Measurements from ENCODE around the gene MGRN1. TPM values are rescaled to one million over a fixed set of nuclear protein-coding genes. Genes with fewer than 3 reads are reported as not detected.

The MGRN1 gene
- total RNA-seq, 4 donors from 2014 or later: 15.8 to 25.6 (median 22.0) TPM

- peaks cover 25 to 100% (median 26%) of the 10 kb centered on the region in 3 donors for H3K36me3 ChIP-seq
- no peak overlapping the region for H3K27ac ChIP-seq
- no peak overlapping the region for H3K4me3 ChIP-seq
- DNase-seq: no peak
- H3K27me3 ChIP-seq: no peaks in the 10 kb centered on the region
- H3K4me1 ChIP-seq: peaks cover 0 to 11% (median 0%) of the 10 kb centered on the region in 3 donors
- TF ChIP-seq CTCF (IDR thresholded peaks at IDR 0.05) (no peak), POLR2A (IDR thresholded peaks at IDR 0.05) (no peak)
- no peaks in the 10 kb centered on the region for H3K9me3 ChIP-seq
- WGBS, 2 donors: 93 to 100% methylated on average over 3 to 5 of the region's 12 CpGs
- intact Hi-C loops (cut with DNase I): no loop called here
Observed at GRCh38 chr16:4654964-4655590, 30.5 kb downstream of the MGRN1 start.

- intact Hi-C loops (cut with DNase I): no loop called here
- DNase-seq: no peak
- Histone ChIP-seq H3K9me3 (no peaks in the 10 kb centered on the region), H3K27ac (no peak overlapping the region), H3K27me3 (no peaks in the 10 kb centered on the region), H3K36me3 (peaks cover 25 to 100% (median 26%) of the 10 kb centered on the region in 3 donors), H3K4me3 (no peak overlapping the region), H3K4me1 (peaks cover 0 to 12% (median 0%) of the 10 kb centered on the region in 3 donors)
- TF ChIP-seq CTCF (IDR thresholded peaks at IDR 0.05): no peak
- no peak for TF ChIP-seq POLR2A (IDR thresholded peaks at IDR 0.05)
- WGBS, 2 donors: no CpG with 5 or more reads among the region's 6 CpGs
Observed at GRCh38 chr16:4655801-4656200, 31.2 kb downstream of the MGRN1 start.

GRCh38 chr16:4656221-4656620, 31.6 kb downstream of the MGRN1 start:
- no peak overlapping the region for H3K27ac ChIP-seq
- H3K27me3 ChIP-seq: no peaks in the 10 kb centered on the region
- H3K4me3 ChIP-seq: no peak overlapping the region
- TF ChIP-seq POLR2A (IDR thresholded peaks at IDR 0.05): no peak
- TF ChIP-seq CTCF (IDR thresholded peaks at IDR 0.05): no peak
- intact Hi-C loops (cut with DNase I): no loop called here
- peaks cover 24 to 97% (median 25%) of the 10 kb centered on the region in 3 donors for H3K36me3 ChIP-seq
- no peaks in the 10 kb centered on the region for H3K9me3 ChIP-seq
- peaks cover 0 to 16% (median 0%) of the 10 kb centered on the region in 3 donors for H3K4me1 ChIP-seq
- no peak for DNase-seq
- 96 to 97% methylated on average over 11 to 12 of the region's 12 CpGs for WGBS, 2 donors

GRCh38 chr16:4656695-4657686, 32.4 kb downstream of the MGRN1 start:
- H3K4me3 ChIP-seq: no peak overlapping the region
- H3K4me1 ChIP-seq: peaks cover 0 to 24% (median 0%) of the 10 kb centered on the region in 3 donors
- intact Hi-C loops (cut with DNase I): no loop called here
- peaks cover 16 to 95% (median 25%) of the 10 kb centered on the region in 3 donors for H3K36me3 ChIP-seq
- H3K9me3 ChIP-seq: no peaks in the 10 kb centered on the region
- DNase-seq: no peak
- 94 to 95% methylated on average over 11 to 14 of the region's 25 CpGs for WGBS, 2 donors
- no peak overlapping the region for H3K27ac ChIP-seq
- H3K27me3 ChIP-seq: no peaks in the 10 kb centered on the region
- TF ChIP-seq CTCF (IDR thresholded peaks at IDR 0.05) (no peak), POLR2A (IDR thresholded peaks at IDR 0.05) (no peak)
